NCI-H1105 (cell line): ENCODE data around the gene ME2.
"Not testable (repeated sequence)": the region's sequence is repeated elsewhere in the genome, so short reads cannot be mapped to it uniquely, and the experiment has no call there.

ENCODE experiments used
- DNase-seq: peaks from one replicate; lab custom pipeline; 2025; lab: John Stamatoyannopoulos, UW

The ME2 gene

GRCh38 chr18:50924372-50924771 lies 45.5 kb downstream of the ME2 start:
- DNase-seq = no peak

- DNase-seq = no peak
These were observed 47.6 kb downstream of the ME2 start for GRCh38 chr18:50926521-50926920.

GRCh38 chr18:50928551-50928950 lies 49.6 kb downstream of the ME2 start:
- DNase-seq = no peak

- no peak for DNase-seq
These were observed 54.8 kb downstream of the ME2 start for GRCh38 chr18:50933684-50934083.

GRCh38 chr18:50934545-50935211 lies 55.8 kb downstream of the ME2 start:
- no peak for DNase-seq

GRCh38 chr18:50935493-50936191 lies 56.7 kb downstream of the ME2 start:
- DNase-seq = no peak

- no peak for DNase-seq
These were observed 58.3 kb downstream of the ME2 start for GRCh38 chr18:50937183-50937582.

GRCh38 chr18:50938912-50939311 lies 60.0 kb downstream of the ME2 start:
- no peak for DNase-seq

GRCh38 chr18:50944245-50944932 lies 65.5 kb downstream of the ME2 start:
- no peak for DNase-seq

- not testable (repeated sequence) for DNase-seq
These were observed 67.0 kb downstream of the ME2 start for GRCh38 chr18:50945918-50946317.

GRCh38 chr18:50947899-50948298 lies 69.0 kb downstream of the ME2 start:
- DNase-seq = no peak

- no peak for DNase-seq
These were observed 70.3 kb downstream of the ME2 start for GRCh38 chr18:50949185-50949584.

- no peak for DNase-seq
These were observed 71.7 kb downstream of the ME2 start for GRCh38 chr18:50950626-50951025.

- DNase-seq = no peak
These were observed 74.9 kb downstream of the ME2 start for GRCh38 chr18:50953822-50954221.

- no peak for DNase-seq
These were observed 76.3 kb downstream of the ME2 start for GRCh38 chr18:50955253-50955652.

- no peak for DNase-seq
These were observed 77.2 kb downstream of the ME2 start for GRCh38 chr18:50956116-50956515.

GRCh38 chr18:50961974-50962373 lies 83.1 kb downstream of the ME2 start:
- no peak for DNase-seq

GRCh38 chr18:50967714-50968661 lies 89.1 kb downstream of the ME2 start, which contains the start of gene ELAC1:
Gene ELAC1 (plus strand): TSS chr18:50968040. CDS start chr18:50974405, 6,365 bp downstream.
- DNase-seq = peak; percentile 78

GRCh38 chr18:50969448-50969847 lies 90.5 kb downstream of the ME2 start:
- peak; percentile 62 for DNase-seq

- peak; percentile 76 for DNase-seq
These were observed 91.1 kb downstream of the ME2 start for GRCh38 chr18:50970006-50970405.

GRCh38 chr18:50972404-50972803 lies 93.5 kb downstream of the ME2 start:
- not testable (repeated sequence) for DNase-seq
